SU-DHL-6 (cell line): Measurements from ENCODE around the gene PPM1B.

Experiments used
- CTCF ChIP-seq: fragments of 200-600 bp; sonication (generic); IDR thresholded peaks from one replicate; pipeline ENCODE4 v1.5.1; 2017; ENCODE audit warnings: antibody characterized with exemption, mild to moderate bottlenecking, low read length, moderate library complexity; ENCODE audit not compliant: insufficient read depth, poor library complexity, severe bottlenecking
- EZH2phosphoT487 ChIP-seq: fragments of 200-600 bp; sonication (generic), shearing (Covaris generic); conservative IDR thresholded peaks from 2 replicates; pipeline ENCODE4 v1.6.1; 2018; ENCODE audit warnings: mild to moderate bottlenecking, antibody characterized with exemption, low read length, moderate library complexity, mixed read lengths

GRCh38 chr2:44267269-44267795 is 98.7 kb downstream of the PPM1B start:
- TF ChIP-seq CTCF (no peak), EZH2phosphoT487 (no peak)
